HEK293 (cell line): ENCODE results near the gene MEGF6.

Source experiments
- CTCF ChIA-PET: fragments of 350-600 bp; formaldehyde crosslinking; extraction: SDS; loops from one replicate; lab custom pipeline; 2021; ENCODE audit warnings: antibody characterized with exemption; lab: Yijun Ruan, JAX
- POLR2A ChIA-PET: fragments of 300-600 bp; formaldehyde crosslinking; extraction: SDS; loops from one replicate; lab custom pipeline; 2020; ENCODE audit warnings: antibody characterized with exemption, inconsistent platforms; lab: Yijun Ruan, JAX
- H3K27ac ChIP-seq: fragments of 200-500 bp; sonication (Bioruptor generic); 2 replicates; pipeline ENCODE4 v1.5.1; 2014; ENCODE audit warnings: low read depth, low read length, control low read depth, inconsistent platforms; ENCODE audit errors: extremely low read depth
- H3K36me3 ChIP-seq, 2 experiments: fragments of 200-500 bp in 1 of 2; sonication (Bioruptor generic) in 1 of 2; 1 replicate in 1 of 2; 2 replicates in 1 of 2; pipeline ENCODE4 v1.5.1; 2014 to 2017; ENCODE audit warnings: inconsistent platforms in 2 of 2, low read length in 2 of 2; ENCODE audit not compliant: control insufficient read depth in 2 of 2, insufficient read depth in 1 of 2
- H3K4me1 ChIP-seq: fragments of 200-500 bp; sonication (Bioruptor generic); 2 replicates; pipeline ENCODE4 v1.5.1; 2014; ENCODE audit warnings: mild to moderate bottlenecking, low read length, inconsistent platforms; ENCODE audit not compliant: control insufficient read depth, insufficient read depth
- H3K4me3 ChIP-seq: 2 replicates; pipeline ENCODE4 v1.5.1; 2011; ENCODE audit warnings: low read depth, mild to moderate bottlenecking, control low read depth, low read length, moderate library complexity
- H3K9me3 ChIP-seq: fragments of 200-500 bp; sonication (Bioruptor generic); 2 replicates; pipeline ENCODE4 v1.5.1; 2014; ENCODE audit warnings: low read depth, low read length, inconsistent platforms; ENCODE audit not compliant: control insufficient read depth, insufficient read depth
- GLIS2 ChIP-seq: fragments of 450-650 bp; formaldehyde crosslinking; IDR thresholded peaks from 2 replicates; pipeline ENCODE4 v1.5.1; 2016; ENCODE audit warnings: missing biosample characterization, missing genetic modification characterization
- RBAK ChIP-seq: fragments of 450-650 bp; formaldehyde crosslinking; IDR thresholded peaks from 2 replicates; pipeline ENCODE4 v1.5.1; 2016; ENCODE audit warnings: missing biosample characterization, missing genetic modification characterization
- REPIN1 ChIP-seq: fragments of 450-650 bp; formaldehyde crosslinking; IDR thresholded peaks from 2 replicates; pipeline ENCODE4 v1.5.1; 2017; ENCODE audit warnings: missing biosample characterization, missing genetic modification characterization, low read depth
- SP3 ChIP-seq: fragments of 450-650 bp; formaldehyde crosslinking; IDR thresholded peaks from 2 replicates; pipeline ENCODE4 v1.5.1; 2016; ENCODE audit warnings: missing biosample characterization, missing genetic modification characterization
- ZBTB17 ChIP-seq: fragments of 450-650 bp; formaldehyde crosslinking; IDR thresholded peaks from 2 replicates; pipeline ENCODE4 v1.5.1; 2016; ENCODE audit warnings: missing biosample characterization, missing genetic modification characterization
- ZEB2 ChIP-seq: fragments of 450-650 bp; formaldehyde crosslinking; IDR thresholded peaks from 2 replicates; pipeline ENCODE4 v1.5.1; 2016; ENCODE audit warnings: missing biosample characterization, missing genetic modification characterization
- ZFP3 ChIP-seq: fragments of 450-650 bp; formaldehyde crosslinking; IDR thresholded peaks from 2 replicates; pipeline ENCODE4 v1.5.1; 2016; ENCODE audit warnings: low read depth, missing biosample characterization, missing genetic modification characterization
- ZNF114 ChIP-seq: fragments of 450-650 bp; formaldehyde crosslinking; IDR thresholded peaks from 2 replicates; pipeline ENCODE4 v1.5.0; 2017; ENCODE audit warnings: missing biosample characterization, missing genetic modification characterization
- ZNF16 ChIP-seq: fragments of 450-650 bp; formaldehyde crosslinking; IDR thresholded peaks from 2 replicates; pipeline ENCODE4 v1.5.1; 2016; ENCODE audit warnings: low read depth, missing biosample characterization, missing genetic modification characterization
- ZNF18 ChIP-seq: fragments of 450-650 bp; formaldehyde crosslinking; IDR thresholded peaks from 2 replicates; pipeline ENCODE4 v1.5.1; 2016; ENCODE audit warnings: missing biosample characterization, missing genetic modification characterization
- ZNF335 ChIP-seq: fragments of 450-650 bp; formaldehyde crosslinking; conservative IDR thresholded peaks from 2 replicates; pipeline ENCODE4 v1.5.1; 2016; ENCODE audit warnings: missing biosample characterization, missing genetic modification characterization
- ZNF354C ChIP-seq: fragments of 450-650 bp; formaldehyde crosslinking; IDR thresholded peaks from 2 replicates; pipeline ENCODE4 v1.5.1; 2016; ENCODE audit warnings: missing biosample characterization, missing genetic modification characterization, low read depth, borderline replicate concordance
- ZNF513 ChIP-seq: fragments of 450-650 bp; IDR thresholded peaks from 2 replicates; pipeline ENCODE4 v1.5.1; 2018; ENCODE audit warnings: missing biosample characterization, missing genetic modification characterization
- ZNF560 ChIP-seq: fragments of 450-650 bp; formaldehyde crosslinking; IDR thresholded peaks from 2 replicates; pipeline ENCODE4 v1.5.1; 2017; ENCODE audit warnings: missing biosample characterization, missing genetic modification characterization, borderline replicate concordance
- ZNF747 ChIP-seq: fragments of 450-650 bp; formaldehyde crosslinking; IDR thresholded peaks from 2 replicates; pipeline ENCODE4 v1.5.1; 2016; ENCODE audit warnings: missing biosample characterization, missing genetic modification characterization
- ZNF768 ChIP-seq: fragments of 450-650 bp; formaldehyde crosslinking; IDR thresholded peaks from 2 replicates; pipeline ENCODE4 v1.5.1; 2018; ENCODE audit warnings: missing biosample characterization, mild to moderate bottlenecking, missing genetic modification characterization
- ZNF837 ChIP-seq: fragments of 450-650 bp; formaldehyde crosslinking; IDR thresholded peaks from 2 replicates; pipeline ENCODE4 v1.5.1; 2016; ENCODE audit warnings: missing biosample characterization, missing genetic modification characterization
- ZSCAN5A ChIP-seq: fragments of 450-650 bp; formaldehyde crosslinking; IDR thresholded peaks from 2 replicates; pipeline ENCODE4 v1.5.1; 2016; ENCODE audit warnings: missing biosample characterization, missing genetic modification characterization
- TF ChIP-seq, protein P1 (sequence below): fragments of 450-650 bp; formaldehyde crosslinking; IDR thresholded peaks from 2 replicates; pipeline ENCODE4 v1.5.1; 2016; ENCODE audit warnings: missing biosample characterization, missing genetic modification characterization
- TF ChIP-seq, protein P2 (sequence below): fragments of 450-650 bp; formaldehyde crosslinking; IDR thresholded peaks from 2 replicates; pipeline ENCODE4 v1.5.1; 2016; ENCODE audit warnings: missing biosample characterization, missing genetic modification characterization
- TF ChIP-seq, protein P3 (sequence below): fragments of 450-650 bp; formaldehyde crosslinking; IDR thresholded peaks from 2 replicates; pipeline ENCODE4 v1.5.1; 2016; ENCODE audit warnings: missing biosample characterization, missing genetic modification characterization

MEGF6 gene

DNA sequence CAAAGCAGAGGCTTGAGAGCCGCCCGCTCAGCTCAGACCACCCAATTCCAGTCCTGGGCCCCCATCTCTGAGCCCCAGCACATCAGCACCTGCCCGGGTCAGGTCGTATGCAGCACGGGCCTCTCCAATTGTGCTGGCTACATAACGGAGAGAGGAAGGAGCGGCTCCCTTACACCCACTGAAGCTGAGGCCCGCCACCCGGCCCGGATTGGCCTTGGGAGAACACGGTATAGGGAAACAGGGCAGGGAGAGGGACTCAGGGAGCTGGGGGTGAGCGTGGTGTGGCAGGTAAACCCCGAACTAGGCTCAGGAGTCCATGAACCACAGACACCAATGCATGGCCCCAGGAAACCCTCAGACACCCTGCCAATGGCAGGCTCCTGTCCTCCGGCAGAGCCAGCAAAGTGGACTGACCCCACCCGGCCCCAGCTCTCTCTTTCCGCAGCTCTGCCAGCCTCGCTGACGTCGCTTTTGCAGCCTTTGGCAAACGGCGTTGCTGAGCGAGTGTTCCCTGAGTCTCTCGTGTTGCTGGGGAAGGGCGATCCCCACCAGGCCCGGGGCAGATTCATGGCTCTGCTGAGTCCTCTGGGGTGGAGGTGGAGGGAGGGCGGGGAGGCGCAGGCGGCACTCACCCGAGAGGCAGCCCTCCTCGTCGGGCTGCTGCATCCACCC is 16.5 kb downstream of the MEGF6 start:
- Histone ChIP-seq H3K4me1 (no peaks in the 10 kb centered on the region), H3K27ac (no peak overlapping the region), H3K9me3 (no peaks in the 10 kb centered on the region), H3K36me3 (no peaks in the 10 kb centered on the region), H3K4me3 (no peak overlapping the region)
- TF ChIP-seq ZNF747: no peak
- TF ChIP-seq ZNF18 (tag by site-specific recombination): no peak
- TF ChIP-seq REPIN1: no peak
- no peak for TF ChIP-seq ZEB2 (tag by site-specific recombination)
- no peak for TF ChIP-seq ZNF335 (tag by site-specific recombination)
- TF ChIP-seq GLIS2 (tag by site-specific recombination): no peak
- TF ChIP-seq, protein P1, sequence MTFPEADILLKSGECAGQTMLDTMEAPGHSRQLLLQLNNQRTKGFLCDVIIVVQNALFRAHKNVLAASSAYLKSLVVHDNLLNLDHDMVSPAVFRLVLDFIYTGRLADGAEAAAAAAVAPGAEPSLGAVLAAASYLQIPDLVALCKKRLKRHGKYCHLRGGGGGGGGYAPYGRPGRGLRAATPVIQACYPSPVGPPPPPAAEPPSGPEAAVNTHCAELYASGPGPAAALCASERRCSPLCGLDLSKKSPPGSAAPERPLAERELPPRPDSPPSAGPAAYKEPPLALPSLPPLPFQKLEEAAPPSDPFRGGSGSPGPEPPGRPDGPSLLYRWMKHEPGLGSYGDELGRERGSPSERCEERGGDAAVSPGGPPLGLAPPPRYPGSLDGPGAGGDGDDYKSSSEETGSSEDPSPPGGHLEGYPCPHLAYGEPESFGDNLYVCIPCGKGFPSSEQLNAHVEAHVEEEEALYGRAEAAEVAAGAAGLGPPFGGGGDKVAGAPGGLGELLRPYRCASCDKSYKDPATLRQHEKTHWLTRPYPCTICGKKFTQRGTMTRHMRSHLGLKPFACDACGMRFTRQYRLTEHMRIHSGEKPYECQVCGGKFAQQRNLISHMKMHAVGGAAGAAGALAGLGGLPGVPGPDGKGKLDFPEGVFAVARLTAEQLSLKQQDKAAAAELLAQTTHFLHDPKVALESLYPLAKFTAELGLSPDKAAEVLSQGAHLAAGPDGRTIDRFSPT (tag by site-specific recombination): no peak
- no peak for TF ChIP-seq ZNF768 (tag by site-specific recombination)
- ChIA-PET POLR2A (interaction anchor here (0.7 kb wide), 1 partner anchor 331 kb away, joined by 6 read pairs; no protein-coding TSS in a partner anchor), CTCF (interaction anchor here (0.6 to 1.5 kb wide), 2 partner anchors 20 to 24 kb away, joined by 5 to 6 read pairs; no protein-coding TSS in a partner anchor)

- Histone ChIP-seq H3K4me3 (no peak overlapping the region), H3K9me3 (no peaks in the 10 kb centered on the region), H3K27ac (no peak overlapping the region), H3K36me3 (no peaks in the 10 kb centered on the region), H3K4me1 (no peaks in the 10 kb centered on the region)
- TF ChIP-seq ZSCAN5A (no peak), ZNF354C (tag by site-specific recombination) (no peak), ZNF513 (no peak), ZNF114 (tag by site-specific recombination) (no peak), ZFP3 (tag by site-specific recombination) (no peak), ZNF747 (no peak), ZNF16 (tag by site-specific recombination) (no peak), ZBTB17 (tag by site-specific recombination) (no peak), ZNF560 (tag by site-specific recombination) (no peak), SP3 (no peak), ZNF837 (tag by site-specific recombination) (no peak), RBAK (tag by site-specific recombination) (no peak)
- TF ChIP-seq, protein P2, sequence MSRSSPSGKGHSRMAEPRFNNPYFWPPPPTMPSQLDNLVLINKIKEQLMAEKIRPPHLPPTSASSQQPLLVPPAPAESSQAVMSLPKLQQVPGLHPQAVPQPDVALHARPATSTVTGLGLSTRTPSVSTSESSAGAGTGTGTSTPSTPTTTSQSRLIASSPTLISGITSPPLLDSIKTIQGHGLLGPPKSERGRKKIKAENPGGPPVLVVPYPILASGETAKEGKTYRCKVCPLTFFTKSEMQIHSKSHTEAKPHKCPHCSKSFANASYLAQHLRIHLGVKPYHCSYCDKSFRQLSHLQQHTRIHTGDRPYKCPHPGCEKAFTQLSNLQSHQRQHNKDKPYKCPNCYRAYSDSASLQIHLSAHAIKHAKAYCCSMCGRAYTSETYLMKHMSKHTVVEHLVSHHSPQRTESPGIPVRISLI (tag by site-specific recombination): no peak
- TF ChIP-seq, protein P3, sequence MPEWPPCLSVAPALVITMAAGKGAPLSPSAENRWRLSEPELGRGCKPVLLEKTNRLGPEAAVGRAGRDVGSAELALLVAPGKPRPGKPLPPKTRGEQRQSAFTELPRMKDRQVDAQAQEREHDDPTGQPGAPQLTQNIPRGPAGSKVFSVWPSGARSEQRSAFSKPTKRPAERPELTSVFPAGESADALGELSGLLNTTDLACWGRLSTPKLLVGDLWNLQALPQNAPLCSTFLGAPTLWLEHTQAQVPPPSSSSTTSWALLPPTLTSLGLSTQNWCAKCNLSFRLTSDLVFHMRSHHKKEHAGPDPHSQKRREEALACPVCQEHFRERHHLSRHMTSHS (tag by site-specific recombination): no peak
- ChIA-PET CTCF (interaction anchor here (0.6 to 1.5 kb wide), 4 partner anchors 17 to 1013 kb away, joined by 3 to 6 read pairs (median 5); partner anchors contain the start of gene MEGF6), POLR2A (no interaction called here)
Measured at GRCh38 chr1:3593745-3594144, 17.6 kb downstream of the MEGF6 start.
